Stimulated activated CD4-positive, alpha-beta T cell treated with anti-CD3 and anti-CD28 coated beads, TNF-alpha, amount 100 ng/mL, for 48 hours (primary cell): ENCODE data around the gene D2HGDH.
"Not testable (repeated sequence)": the region's sequence is repeated elsewhere in the genome, so short reads cannot be mapped to it uniquely, and the experiment has no call there.

Source experiments
- DNase-seq, 3 donors: peaks; one replicate each; pipeline ENCODE4 v3.0.0-alpha.2; 2020; ENCODE audit warnings: low read depth in 3 of 3

Gene D2HGDH

DNA sequence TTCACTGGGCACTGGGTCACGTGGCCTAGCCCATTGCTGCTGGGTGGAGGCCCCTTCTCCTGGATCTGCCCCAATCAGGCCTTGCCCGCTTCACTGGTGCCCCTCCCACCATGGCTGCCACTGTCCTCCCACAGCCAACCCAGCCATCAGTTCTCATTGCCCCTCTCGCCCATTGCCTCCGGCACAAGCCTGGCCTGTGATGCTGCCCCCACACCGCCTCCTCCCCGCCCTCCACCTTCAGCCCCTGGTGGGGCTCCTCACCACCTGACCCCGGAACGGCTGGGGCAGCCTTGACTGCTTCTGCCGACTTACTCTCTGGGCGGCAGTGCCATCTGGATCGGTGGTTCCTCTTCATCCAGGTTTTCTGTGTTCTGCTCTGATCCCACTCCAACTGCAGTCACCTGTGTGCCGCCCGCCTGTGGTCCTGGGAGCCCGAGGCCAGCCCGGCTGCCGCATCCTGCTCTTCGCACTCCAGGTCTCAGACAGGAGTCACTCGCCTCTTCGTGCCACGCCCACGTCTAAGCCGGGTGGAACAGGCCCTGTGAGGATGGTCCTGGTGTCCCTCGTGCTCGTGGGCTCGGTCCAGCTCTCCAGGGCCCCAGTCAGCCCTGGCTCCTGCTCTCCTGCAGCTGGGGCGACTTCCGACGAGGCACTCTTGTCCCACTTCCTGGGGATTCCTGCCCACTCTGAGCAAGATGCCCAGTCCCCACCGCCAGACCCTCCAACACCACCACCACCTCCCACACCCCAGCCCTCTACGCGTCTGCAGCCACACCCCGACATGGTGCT lies 14.2 kb downstream of the D2HGDH start:
- DNase-seq = no peak

- DNase-seq = no peak
Measured at GRCh38 chr2:241750076-241750840, 15.8 kb downstream of the D2HGDH start.

GRCh38 chr2:241751152-241751551 lies 16.7 kb downstream of the D2HGDH start:
- no peak for DNase-seq

- no peak for DNase-seq
Measured at GRCh38 chr2:241751776-241752175, 17.3 kb downstream of the D2HGDH start.

- DNase-seq = no peak
Measured at GRCh38 chr2:241752253-241752652, 17.8 kb downstream of the D2HGDH start.

- DNase-seq = no peak
Measured at GRCh38 chr2:241752689-241753276, 18.4 kb downstream of the D2HGDH start.

- DNase-seq = no peak
Measured at GRCh38 chr2:241753493-241753892, 19.1 kb downstream of the D2HGDH start.

- DNase-seq = no peak
Measured at GRCh38 chr2:241754042-241754441, 19.6 kb downstream of the D2HGDH start.

- no peak for DNase-seq
Measured at GRCh38 chr2:241755166-241755565, 20.7 kb downstream of the D2HGDH start.

GRCh38 chr2:241755777-241756176 lies 21.3 kb downstream of the D2HGDH start:
- no peak for DNase-seq

DNA sequence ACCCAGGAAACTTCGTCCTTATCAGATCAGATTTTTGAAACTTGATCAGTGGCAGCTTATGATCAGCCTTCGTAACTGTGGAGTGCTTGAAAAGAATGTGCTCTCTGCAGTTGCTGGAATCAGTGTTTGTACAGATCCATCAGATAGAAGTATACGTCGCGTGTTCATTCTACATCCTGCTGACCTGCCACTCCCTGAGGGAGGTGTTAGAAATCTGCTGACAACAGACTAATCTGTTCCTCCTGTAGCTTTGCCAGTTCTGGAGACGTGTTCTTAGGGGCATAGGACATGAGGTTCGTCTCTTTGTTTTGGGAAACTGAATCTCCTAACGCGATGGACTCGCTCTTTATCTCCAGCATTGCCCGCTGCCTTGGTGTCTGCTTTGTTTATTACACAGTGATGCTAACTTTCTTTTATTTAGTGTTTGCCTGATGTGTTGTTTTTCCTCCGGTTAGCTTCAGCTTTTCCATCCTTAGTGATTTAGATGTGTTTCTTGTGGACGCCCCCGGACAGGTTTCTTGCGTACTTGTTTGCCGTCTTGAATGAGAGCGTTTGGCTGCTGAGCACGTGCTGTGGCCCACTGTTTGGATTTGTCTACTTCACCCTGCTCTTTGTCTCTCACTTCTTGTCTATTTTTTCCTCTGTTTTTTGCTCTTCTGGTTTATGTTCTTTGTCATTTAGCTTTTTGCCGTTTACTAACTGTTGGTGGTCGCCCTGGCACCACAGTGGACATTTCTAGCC lies 24.8 kb downstream of the D2HGDH start:
- no peak for DNase-seq

GRCh38 chr2:241759893-241760292 lies 25.5 kb downstream of the D2HGDH start:
- DNase-seq = not testable (repeated sequence)

- no peak for DNase-seq
Measured at GRCh38 chr2:241760301-241760771, 25.9 kb downstream of the D2HGDH start.

- DNase-seq = no peak
Measured at GRCh38 chr2:241762321-241762932, 28.0 kb downstream of the D2HGDH start.

- DNase-seq = peak in 2 of 3 donors; percentile 13 to 18
Measured at GRCh38 chr2:241762933-241763369, 28.5 kb downstream of the D2HGDH start.

- no peak for DNase-seq
Measured at GRCh38 chr2:241763551-241764274, 29.3 kb downstream of the D2HGDH start.

- DNase-seq = no peak
Measured at GRCh38 chr2:241764275-241765241, 30.1 kb downstream of the D2HGDH start.

GRCh38 chr2:241767464-241768250 lies 33.2 kb downstream of the D2HGDH start:
- DNase-seq = no peak

DNA sequence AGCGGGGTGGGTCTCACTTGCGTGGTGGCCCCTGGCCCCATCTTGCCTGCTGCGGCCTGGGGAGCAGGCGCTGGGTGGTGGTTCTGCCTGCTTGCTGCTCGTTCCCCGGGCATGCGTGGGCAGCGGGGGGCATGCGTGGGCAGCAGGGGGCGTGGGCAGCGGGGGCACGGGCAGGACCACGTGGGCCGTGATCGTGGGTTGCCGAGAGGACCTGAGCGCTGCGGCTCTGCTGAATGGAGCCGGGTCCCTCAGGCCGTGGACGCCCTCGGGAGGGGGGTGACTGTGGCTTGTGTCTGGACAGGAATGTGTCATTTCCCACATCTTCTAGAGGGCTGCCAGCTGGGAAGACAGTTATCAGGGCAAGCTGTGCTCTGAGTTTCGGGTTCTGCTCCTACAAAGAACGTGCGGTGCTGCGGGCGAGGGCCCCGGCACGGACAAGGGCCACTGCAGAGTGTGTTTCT lies 33.9 kb downstream of the D2HGDH start:
- DNase-seq = no peak
